Lung (tissue), 12 donors: Measurements from ENCODE around the gene NMUR1. TPM values are rescaled to one million over a fixed set of nuclear protein-coding genes. Genes with fewer than 3 reads are reported as not detected.

Experiments
- ATAC-seq: fragments of 200-7000 bp; cut with Tn5 transposase; one replicate; pipeline ENCODE4 v1.9.1; 2020; ENCODE audit warnings: moderate number of reproducible peaks; ENCODE audit not compliant: insufficient read depth, low FRiP score
- DNase-seq, 3 donors: peaks; one replicate each; pipeline ENCODE4 v3.0.0-alpha.2; 2013 to 2017
- H3K27ac ChIP-seq, 2 donors: one replicate each; pipeline ENCODE4 v1.5.1; 2013; ENCODE audit warnings: mild to moderate bottlenecking in 2 of 2, moderate library complexity in 2 of 2, control low read depth in 1 of 2, inconsistent platforms in 1 of 2, low read depth in 1 of 2, low read length in 1 of 2
- H3K27me3 ChIP-seq, 3 donors: one replicate each; pipeline ENCODE4 v1.5.1; 2013; ENCODE audit warnings: low read length in 2 of 3; ENCODE audit not compliant: control insufficient read depth in 3 of 3, insufficient read depth in 3 of 3
- H3K36me3 ChIP-seq, 4 donors: one replicate each; pipeline ENCODE4 v1.5.1; 2013; ENCODE audit warnings: low read length in 4 of 4, mild to moderate bottlenecking in 1 of 4, moderate library complexity in 1 of 4; ENCODE audit not compliant: control insufficient read depth in 4 of 4, insufficient read depth in 4 of 4
- H3K4me1 ChIP-seq, 5 donors: one replicate each; pipeline ENCODE4 v1.5.1; 2013; ENCODE audit warnings: low read length in 5 of 5, mild to moderate bottlenecking in 2 of 5, moderate library complexity in 1 of 5; ENCODE audit not compliant: control insufficient read depth in 5 of 5, insufficient read depth in 5 of 5
- H3K4me3 ChIP-seq: one replicate; pipeline ENCODE4 v1.5.1; 2013; ENCODE audit warnings: mild to moderate bottlenecking, control low read depth, moderate library complexity
- H3K9ac ChIP-seq, 2 donors: one replicate each; pipeline ENCODE4 v1.5.1; 2013; ENCODE audit warnings: low read length in 2 of 2, control low read depth in 1 of 2; ENCODE audit not compliant: insufficient read depth in 1 of 2
- H3K9me3 ChIP-seq, 4 donors: one replicate each; pipeline ENCODE4 v1.5.1; 2013; ENCODE audit warnings: low read length in 3 of 4, mild to moderate bottlenecking in 1 of 4, moderate library complexity in 1 of 4; ENCODE audit not compliant: control insufficient read depth in 4 of 4, insufficient read depth in 3 of 4
- CTCF ChIP-seq: IDR thresholded peaks from 2 replicates; pipeline ENCODE4 v1.5.1; 2012; ENCODE audit warnings: mild to moderate bottlenecking; ENCODE audit errors: control extremely low read depth, extremely low read depth
- WGBS, 2 donors: extraction: QIAGEN DNeasy Blood & Tissue Kit; methylation state at CpG; one replicate each; pipeline ENCODE4 v1.1.7; 2013; 5-methylcytosine and 5-hydroxymethylcytosine counted together
- polyA plus RNA-seq, 2 donors: library from polyadenylated mRNA; stranded (reverse); fragments of 200-250 nt; gene quantifications; one replicate each; pipeline ENCODE4 v1.2.1, GENCODE V29; 2013
- total RNA-seq, 2 donors: library from RNA; depleted of rRNA in 1 of 2; stranded (reverse); fragments of >200 nt in 1 of 2; gene quantifications; one replicate each; pipeline ENCODE4 v1.2.1, GENCODE V29; 2014 to 2021
- donor health status: control.
- donor health status: control.
- donor health status: Bipolar disorder and iron deficiency.
- donor health status: healthy.
- donor health status: DM: yes; HTN: yes; CAD: no.

The NMUR1 gene
- total and polyA plus RNA-seq, 4 donors = 0.65 to 1.2 (median 0.80) TPM

- peak in 2 of 3 donors; percentile 9 to 47 for DNase-seq
- H3K27ac ChIP-seq = no peak overlapping the region
- WGBS, 2 donors = 60 to 62% methylated on average over 4 of the region's 4 CpGs
These were observed 10.2 kb downstream of the NMUR1 start for GRCh38 chr2:231519975-231520555.

GRCh38 chr2:231518771-231519170, 11.5 kb downstream of the NMUR1 start:
- H3K9me3 ChIP-seq = no peaks in the 10 kb centered on the region
- no peak overlapping the region for H3K27ac ChIP-seq
- H3K4me3 ChIP-seq = no peak overlapping the region
- TF ChIP-seq CTCF = no peak
- H3K9ac ChIP-seq = no peak overlapping the region
- WGBS, 2 donors = 80 to 92% methylated on average over 5 of the region's 5 CpGs
- DNase-seq (no peak), ATAC-seq (no peak)
- no peaks in the 10 kb centered on the region for H3K36me3 ChIP-seq
- H3K27me3 ChIP-seq = no peaks in the 10 kb centered on the region
- peaks cover 0 to 6% (median 0%) of the 10 kb centered on the region in 5 donors for H3K4me1 ChIP-seq

More at GRCh38 chr2:231519975-231520555, 10.2 kb downstream of the NMUR1 start:
- H3K4me3 ChIP-seq = no peak overlapping the region
- peaks cover 0 to 8% (median 0%) of the 10 kb centered on the region in 5 donors for H3K4me1 ChIP-seq
- H3K27me3 ChIP-seq = no peaks in the 10 kb centered on the region
- H3K9me3 ChIP-seq = no peaks in the 10 kb centered on the region
- H3K9ac ChIP-seq = no peak overlapping the region
- no peaks in the 10 kb centered on the region for H3K36me3 ChIP-seq
- no peak for ATAC-seq
- no peak for TF ChIP-seq CTCF

GRCh38 chr2:231515603-231516002, 14.6 kb downstream of the NMUR1 start:
- WGBS, 2 donors = 83 to 97% methylated on average over 4 of the region's 4 CpGs
- TF ChIP-seq CTCF = no peak
- Histone ChIP-seq H3K27ac (no peak overlapping the region), H3K36me3 (no peaks in the 10 kb centered on the region), H3K9ac (no peak overlapping the region), H3K9me3 (no peaks in the 10 kb centered on the region), H3K4me3 (no peak overlapping the region), H3K27me3 (no peaks in the 10 kb centered on the region), H3K4me1 (peaks cover 0 to 12% (median 4%) of the 10 kb centered on the region in 5 donors)
- no peak for DNase-seq
- ATAC-seq = no peak

GRCh38 chr2:231514951-231515297, 15.3 kb downstream of the NMUR1 start:
- Histone ChIP-seq H3K4me3 (peak overlapping the region; percentile 87), H3K27ac (peak overlapping the region; percentile 62 to 95)
- ATAC-seq = no peak

More at GRCh38 chr2:231514951-231515297, 15.3 kb downstream of the NMUR1 start:
- peaks cover 0 to 12% (median 4%) of the 10 kb centered on the region in 5 donors for H3K4me1 ChIP-seq
- H3K36me3 ChIP-seq = no peaks in the 10 kb centered on the region
- no peak for TF ChIP-seq CTCF
- DNase-seq = no peak
- 35 to 36% methylated on average over 7 of the region's 7 CpGs for WGBS, 2 donors
- peak overlapping the region; percentile 91 to 94 for H3K9ac ChIP-seq
- H3K27me3 ChIP-seq = no peaks in the 10 kb centered on the region
- no peaks in the 10 kb centered on the region for H3K9me3 ChIP-seq
